Measurements from ENCODE around the gene LRRC8A. TPM values are rescaled to one million over a fixed set of nuclear protein-coding genes. Genes with fewer than 3 reads are reported as not detected.
A peak's percentile ranks its signal among the peaks of the same experiment; 100 is the strongest.

The LRRC8A gene
- total RNA-seq, 2 experiments from 2014 or later: 35.0 to 35.8 TPM

GRCh38 chr9:128895556-128895955 is 13.6 kb downstream of the LRRC8A start:
- CTCF ChIA-PET: interaction anchor here (0.6 kb wide), 1 partner anchor 96 kb away, joined by 3 read pairs; no protein-coding TSS in a partner anchor
- Histone ChIP-seq H3K27ac (ENCODE audit: low read depth in 1 of 2, low read length in 2 of 2) (peak overlapping the region in 1 of 2 donors; percentile 34), H3K9me3 (ENCODE audit: control insufficient read depth in 1 of 2, insufficient read depth in 1 of 2, low read length in 2 of 2) (no peaks in the 10 kb centered on the region), H3K4me1 (ENCODE audit: insufficient read depth, low read length) (peaks cover 84% of the 10 kb centered on the region), H3K36me3 (ENCODE audit: insufficient read depth, low read length) (peaks cover 54% of the 10 kb centered on the region), H3K4me3 (ENCODE audit: low read length) (no peak overlapping the region), H3K27me3 (ENCODE audit: control insufficient read depth in 1 of 2, insufficient read depth in 2 of 2, low read length in 2 of 2) (no peaks in the 10 kb centered on the region)
- intact Hi-C loops (cut with DNase I, micrococcal nuclease): no loop called here
- no peaks in the 10 kb centered on the region for H3K9me3 Mint-ChIP-seq
- no peak overlapping the region for H3K4me3 Mint-ChIP-seq
- no peak for TF ChIP-seq CTCF (IDR thresholded peaks at IDR 0.05)
- H3K27me3 Mint-ChIP-seq: no peaks in the 10 kb centered on the region
- H3K4me1 Mint-ChIP-seq (ENCODE audit: low read depth): peaks cover 77% of the 10 kb centered on the region
- POLR2A ChIA-PET: interaction anchor here (0.8 to 1.5 kb wide), 3 partner anchors 13 to 185 kb away, joined by 3 to 6 read pairs (median 6); partner anchors contain the start of genes DOLPP1, ENDOG, KYAT1 and LRRC8A
- ATAC-seq (ENCODE audit: poor library complexity) (no peak), DNase-seq (no peak)
- peak overlapping the region; percentile 81 for H3K27ac Mint-ChIP-seq
- H3K36me3 Mint-ChIP-seq (ENCODE audit: low read depth): peaks cover 67% of the 10 kb centered on the region

- peaks cover 51% of the 10 kb centered on the region for H3K36me3 Mint-ChIP-seq (ENCODE audit: low read depth)
- TF ChIP-seq CTCF (IDR thresholded peaks at IDR 0.05): no peak
- peak in 1 of 14 experiments; percentile 32 for DNase-seq
- POLR2A ChIA-PET: interaction anchor here (1.2 to 1.4 kb wide), 2 partner anchors 16 to 18 kb away, joined by 4 read pairs; partner anchors contain the start of genes KYAT1 and LRRC8A
- CTCF ChIA-PET: interaction anchor here (1.2 to 1.4 kb wide), 2 partner anchors 29 to 80 kb away, joined by 3 to 4 read pairs; partner anchors contain the start of gene ENDOG
- Histone ChIP-seq H3K4me3 (ENCODE audit: low read length) (no peak overlapping the region), H3K27me3 (ENCODE audit: control insufficient read depth in 1 of 2, insufficient read depth in 2 of 2, low read length in 2 of 2) (no peaks in the 10 kb centered on the region), H3K36me3 (ENCODE audit: insufficient read depth, low read length) (peaks cover 33% of the 10 kb centered on the region), H3K4me1 (ENCODE audit: insufficient read depth, low read length) (peaks cover 89% of the 10 kb centered on the region), H3K9me3 (ENCODE audit: control insufficient read depth in 1 of 2, insufficient read depth in 1 of 2, low read length in 2 of 2) (no peaks in the 10 kb centered on the region), H3K27ac (ENCODE audit: low read depth in 1 of 2, low read length in 2 of 2) (peak overlapping the region; percentile 69 to 86)
- no peak for ATAC-seq (ENCODE audit: poor library complexity)
- H3K4me1 Mint-ChIP-seq (ENCODE audit: low read depth): peaks cover 88% of the 10 kb centered on the region
- intact Hi-C loops (cut with DNase I, micrococcal nuclease): no loop called here
- H3K27me3 Mint-ChIP-seq: no peaks in the 10 kb centered on the region
- H3K9me3 Mint-ChIP-seq: no peaks in the 10 kb centered on the region
- H3K27ac Mint-ChIP-seq: peak overlapping the region; percentile 95
- peak overlapping the region; percentile 30 for H3K4me3 Mint-ChIP-seq
These were observed 16.4 kb downstream of the LRRC8A start for GRCh38 chr9:128898382-128898781.

GRCh38 chr9:128898845-128899565 is 17.1 kb downstream of the LRRC8A start:
- Mint-ChIP-seq H3K4me3 (peak overlapping the region; percentile 77), H3K4me1 (ENCODE audit: low read depth) (peaks cover 90% of the 10 kb centered on the region), H3K27me3 (no peaks in the 10 kb centered on the region), H3K9me3 (no peaks in the 10 kb centered on the region), H3K36me3 (ENCODE audit: low read depth) (peaks cover 46% of the 10 kb centered on the region), H3K27ac (peak overlapping the region; percentile 95)
- H3K27me3 ChIP-seq (ENCODE audit: control insufficient read depth in 1 of 2, insufficient read depth in 2 of 2, low read length in 2 of 2): no peaks in the 10 kb centered on the region
- peaks cover 91% of the 10 kb centered on the region for H3K4me1 ChIP-seq (ENCODE audit: insufficient read depth, low read length)
- H3K27ac ChIP-seq (ENCODE audit: low read depth in 1 of 2, low read length in 2 of 2): peak overlapping the region; percentile 69 to 86
- CTCF ChIA-PET: interaction anchor here (1.2 to 1.4 kb wide), 2 partner anchors 29 to 81 kb away, joined by 3 to 4 read pairs; partner anchors contain the start of gene ENDOG
- POLR2A ChIA-PET: interaction anchor here (1.4 kb wide), 1 partner anchor 17 kb away, joined by 4 read pairs; the partner anchor contains the start of genes KYAT1 and LRRC8A
- intact Hi-C loops (cut with DNase I, micrococcal nuclease): no loop called here
- no peak for TF ChIP-seq CTCF (IDR thresholded peaks at IDR 0.05)
- no peak for DNase-seq
- no peak overlapping the region for H3K4me3 ChIP-seq (ENCODE audit: low read length)
- H3K9me3 ChIP-seq (ENCODE audit: control insufficient read depth in 1 of 2, insufficient read depth in 1 of 2, low read length in 2 of 2): no peaks in the 10 kb centered on the region
- ATAC-seq (ENCODE audit: poor library complexity): no peak
- H3K36me3 ChIP-seq (ENCODE audit: insufficient read depth, low read length): peaks cover 30% of the 10 kb centered on the region

Measured in CD4-positive, alpha-beta T cell (primary cell).